Measurements from ENCODE around the gene LRRC8B. TPM values are rescaled to one million over a fixed set of nuclear protein-coding genes. Genes with fewer than 3 reads are reported as not detected.
"Not testable (repeated sequence)": the region's sequence is repeated elsewhere in the genome, so short reads cannot be mapped to it uniquely, and the experiment has no call there.

LRRC8B gene
- total RNA-seq, 1 experiment from 2014 or later, result 15.0 TPM

GRCh38 chr1:89542345-89542744 is 17.7 kb downstream of the LRRC8B start:
- peaks cover 10% of the 10 kb centered on the region; the same call in 1 of the 2 replicates for H4K20me1 ChIP-seq (ENCODE audit: insufficient read depth)
- H3K4me1 ChIP-seq (replicated peaks; ENCODE audit: insufficient read depth), result peaks cover 18% of the 10 kb centered on the region
- POLR2A ChIA-PET (ENCODE audit: unreplicated experiment), result no interaction called here
- H3K79me2 ChIP-seq (ENCODE audit: low read depth), result peaks cover 73% of the 10 kb centered on the region
- H3K9me3 ChIP-seq (ENCODE audit: insufficient read depth, low read depth), result no peaks in the 10 kb centered on the region; the same call in 1 of the 2 replicates
- no peaks in the 10 kb centered on the region for H3K27me3 ChIP-seq (ENCODE audit: insufficient read depth, low read depth)
- no peak overlapping the region for H3K4me3 ChIP-seq
- BruUV-seq (replicated peaks), result no TSS peak
- H3K4me2 ChIP-seq, result no peak overlapping the region
- TF ChIP-seq, protein P1, sequence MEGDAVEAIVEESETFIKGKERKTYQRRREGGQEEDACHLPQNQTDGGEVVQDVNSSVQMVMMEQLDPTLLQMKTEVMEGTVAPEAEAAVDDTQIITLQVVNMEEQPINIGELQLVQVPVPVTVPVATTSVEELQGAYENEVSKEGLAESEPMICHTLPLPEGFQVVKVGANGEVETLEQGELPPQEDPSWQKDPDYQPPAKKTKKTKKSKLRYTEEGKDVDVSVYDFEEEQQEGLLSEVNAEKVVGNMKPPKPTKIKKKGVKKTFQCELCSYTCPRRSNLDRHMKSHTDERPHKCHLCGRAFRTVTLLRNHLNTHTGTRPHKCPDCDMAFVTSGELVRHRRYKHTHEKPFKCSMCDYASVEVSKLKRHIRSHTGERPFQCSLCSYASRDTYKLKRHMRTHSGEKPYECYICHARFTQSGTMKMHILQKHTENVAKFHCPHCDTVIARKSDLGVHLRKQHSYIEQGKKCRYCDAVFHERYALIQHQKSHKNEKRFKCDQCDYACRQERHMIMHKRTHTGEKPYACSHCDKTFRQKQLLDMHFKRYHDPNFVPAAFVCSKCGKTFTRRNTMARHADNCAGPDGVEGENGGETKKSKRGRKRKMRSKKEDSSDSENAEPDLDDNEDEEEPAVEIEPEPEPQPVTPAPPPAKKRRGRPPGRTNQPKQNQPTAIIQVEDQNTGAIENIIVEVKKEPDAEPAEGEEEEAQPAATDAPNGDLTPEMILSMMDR (conservative IDR thresholded peaks at IDR 0.05), result no peak
- no peak for TF ChIP-seq EZH2 (IDR thresholded peaks at IDR 0.05; ENCODE audit: low read depth)
- H2AFZ ChIP-seq, result no peak overlapping the region
- no peak for DNase-seq
- peaks cover 12% of the 10 kb centered on the region for H3F3A ChIP-seq (ENCODE audit: insufficient read depth, low read depth)
- CTCF ChIA-PET, result no interaction called here
- no peaks in the 10 kb centered on the region for H3K9me2 ChIP-seq (ENCODE audit: insufficient read depth)
- intact Hi-C loops (cut with micrococcal nuclease; ENCODE audit: unreplicated experiment), result no loop called here
- no peaks in the 10 kb centered on the region for H3K36me3 ChIP-seq (ENCODE audit: low read depth)
- no peak overlapping the region for H3K27ac ChIP-seq

- H3K4me2 ChIP-seq; H2AFZ ChIP-seq; H4K20me1 ChIP-seq (ENCODE audit: insufficient read depth); intact Hi-C loops (cut with micrococcal nuclease; ENCODE audit: unreplicated experiment); H3K9me3 ChIP-seq (ENCODE audit: insufficient read depth, low read depth); H3K27ac ChIP-seq; H3K9me2 ChIP-seq (ENCODE audit: insufficient read depth); H3K36me3 ChIP-seq (ENCODE audit: low read depth); POLR2A ChIA-PET (ENCODE audit: unreplicated experiment); BruUV-seq (replicated peaks); H3K4me3 ChIP-seq; DNase-seq; H3K27me3 ChIP-seq (ENCODE audit: insufficient read depth, low read depth); CTCF ChIA-PET: not testable (repeated sequence)
- H3K79me2 ChIP-seq (ENCODE audit: low read depth), result peaks cover 67% of the 10 kb centered on the region
- H3K4me1 ChIP-seq (replicated peaks; ENCODE audit: insufficient read depth), result peaks cover 30% of the 10 kb centered on the region
- H3F3A ChIP-seq (ENCODE audit: insufficient read depth, low read depth), result peaks cover 19% of the 10 kb centered on the region
Observed at GRCh38 chr1:89543632-89544031, 19.0 kb downstream of the LRRC8B start.

GRCh38 chr1:89545264-89546038 is 20.8 kb downstream of the LRRC8B start:
- CTCF ChIA-PET, result no interaction called here
- no peaks in the 10 kb centered on the region; the same call in 1 of the 2 replicates for H3K9me3 ChIP-seq (ENCODE audit: insufficient read depth, low read depth)
- POLR2A ChIA-PET (ENCODE audit: unreplicated experiment), result no interaction called here
- BruUV-seq (replicated peaks), result no TSS peak
- peaks cover 19% of the 10 kb centered on the region for H3F3A ChIP-seq (ENCODE audit: insufficient read depth, low read depth)
- intact Hi-C loops (cut with micrococcal nuclease; ENCODE audit: unreplicated experiment), result loop anchor here (2.0 kb wide), 1 partner anchor 21 kb away; the partner anchor contains the start of gene LRRC8B
- H3K4me2 ChIP-seq, result no peak overlapping the region
- no peaks in the 10 kb centered on the region for H3K9me2 ChIP-seq (ENCODE audit: insufficient read depth)
- 0 out of 2 replicates have a peak, but pooled peaks cover 3% of the 10 kb centered on the region for H3K36me3 ChIP-seq (ENCODE audit: low read depth)
- peaks cover 5% of the 10 kb centered on the region; the same call in 1 of the 2 replicates for H4K20me1 ChIP-seq (ENCODE audit: insufficient read depth)
- H3K4me1 ChIP-seq (replicated peaks; ENCODE audit: insufficient read depth), result peaks cover 34% of the 10 kb centered on the region
- no peaks in the 10 kb centered on the region for H3K27me3 ChIP-seq (ENCODE audit: insufficient read depth, low read depth)
- DNase-seq, result no peak
- no peak overlapping the region for H3K27ac ChIP-seq
- TF ChIP-seq, protein P1 (conservative IDR thresholded peaks at IDR 0.05), result no peak
- TF ChIP-seq EZH2 (IDR thresholded peaks at IDR 0.05; ENCODE audit: low read depth), result no peak
- peaks cover 61% of the 10 kb centered on the region for H3K79me2 ChIP-seq (ENCODE audit: low read depth)
- H3K4me3 ChIP-seq, result no peak overlapping the region
- H2AFZ ChIP-seq, result no peak overlapping the region
